Lung (tissue), 12 donors: ENCODE results near the gene PADI4. TPM values are rescaled to one million over a fixed set of nuclear protein-coding genes. Genes with fewer than 3 reads are reported as not detected.

Experiments
- ATAC-seq: fragments of 200-7000 bp; cut with Tn5 transposase; one replicate; pipeline ENCODE4 v1.9.1; 2020; ENCODE audit warnings: moderate number of reproducible peaks; ENCODE audit not compliant: insufficient read depth, low FRiP score
- DNase-seq, 3 donors: peaks; one replicate each; pipeline ENCODE4 v3.0.0-alpha.2; 2013 to 2017
- H3K27ac ChIP-seq, 2 donors: one replicate each; pipeline ENCODE4 v1.5.1; 2013; ENCODE audit warnings: mild to moderate bottlenecking in 2 of 2, moderate library complexity in 2 of 2, control low read depth in 1 of 2, inconsistent platforms in 1 of 2, low read depth in 1 of 2, low read length in 1 of 2
- H3K27me3 ChIP-seq, 3 donors: one replicate each; pipeline ENCODE4 v1.5.1; 2013; ENCODE audit warnings: low read length in 2 of 3; ENCODE audit not compliant: control insufficient read depth in 3 of 3, insufficient read depth in 3 of 3
- H3K36me3 ChIP-seq, 4 donors: one replicate each; pipeline ENCODE4 v1.5.1; 2013; ENCODE audit warnings: low read length in 4 of 4, mild to moderate bottlenecking in 1 of 4, moderate library complexity in 1 of 4; ENCODE audit not compliant: control insufficient read depth in 4 of 4, insufficient read depth in 4 of 4
- H3K4me1 ChIP-seq, 5 donors: one replicate each; pipeline ENCODE4 v1.5.1; 2013; ENCODE audit warnings: low read length in 5 of 5, mild to moderate bottlenecking in 2 of 5, moderate library complexity in 1 of 5; ENCODE audit not compliant: control insufficient read depth in 5 of 5, insufficient read depth in 5 of 5
- H3K4me3 ChIP-seq: one replicate; pipeline ENCODE4 v1.5.1; 2013; ENCODE audit warnings: mild to moderate bottlenecking, control low read depth, moderate library complexity
- H3K9ac ChIP-seq, 2 donors: one replicate each; pipeline ENCODE4 v1.5.1; 2013; ENCODE audit warnings: low read length in 2 of 2, control low read depth in 1 of 2; ENCODE audit not compliant: insufficient read depth in 1 of 2
- H3K9me3 ChIP-seq, 4 donors: one replicate each; pipeline ENCODE4 v1.5.1; 2013; ENCODE audit warnings: low read length in 3 of 4, mild to moderate bottlenecking in 1 of 4, moderate library complexity in 1 of 4; ENCODE audit not compliant: control insufficient read depth in 4 of 4, insufficient read depth in 3 of 4
- CTCF ChIP-seq: IDR thresholded peaks from 2 replicates; pipeline ENCODE4 v1.5.1; 2012; ENCODE audit warnings: mild to moderate bottlenecking; ENCODE audit errors: control extremely low read depth, extremely low read depth
- WGBS, 2 donors: extraction: QIAGEN DNeasy Blood & Tissue Kit; methylation state at CpG; one replicate each; pipeline ENCODE4 v1.1.7; 2013; 5-methylcytosine and 5-hydroxymethylcytosine counted together
- polyA plus RNA-seq, 2 donors: library from polyadenylated mRNA; stranded (reverse); fragments of 200-250 nt; gene quantifications; one replicate each; pipeline ENCODE4 v1.2.1, GENCODE V29; 2013
- total RNA-seq, 2 donors: library from RNA; depleted of rRNA in 1 of 2; stranded (reverse); fragments of >200 nt in 1 of 2; gene quantifications; one replicate each; pipeline ENCODE4 v1.2.1, GENCODE V29; 2014 to 2021
- donor health status: control.
- donor health status: control.
- donor health status: Bipolar disorder and iron deficiency.
- donor health status: healthy.
- donor health status: DM: yes; HTN: yes; CAD: no.

PADI4 gene
- total and polyA plus RNA-seq, 4 donors: 1.7 to 22.5 (median 14.2) TPM

GRCh38 chr1:17351598-17352324 lies 43.8 kb downstream of the PADI4 start:
- Histone ChIP-seq H3K9ac (no peak overlapping the region), H3K4me3 (no peak overlapping the region), H3K4me1 (no peaks in the 10 kb centered on the region), H3K36me3 (no peaks in the 10 kb centered on the region), H3K27me3 (peaks cover 0 to 9% (median 2%) of the 10 kb centered on the region in 3 donors), H3K9me3 (no peaks in the 10 kb centered on the region), H3K27ac (no peak overlapping the region)
- DNase-seq (no peak), ATAC-seq (no peak)
- TF ChIP-seq CTCF: no peak
- 83 to 89% methylated on average over 7 of the region's 8 CpGs for WGBS, 2 donors

- H3K27me3 ChIP-seq: peaks cover 0 to 9% (median 2%) of the 10 kb centered on the region in 3 donors
- TF ChIP-seq CTCF: no peak
These were observed 44.5 kb downstream of the PADI4 start for GRCh38 chr1:17352419-17352909.

DNA sequence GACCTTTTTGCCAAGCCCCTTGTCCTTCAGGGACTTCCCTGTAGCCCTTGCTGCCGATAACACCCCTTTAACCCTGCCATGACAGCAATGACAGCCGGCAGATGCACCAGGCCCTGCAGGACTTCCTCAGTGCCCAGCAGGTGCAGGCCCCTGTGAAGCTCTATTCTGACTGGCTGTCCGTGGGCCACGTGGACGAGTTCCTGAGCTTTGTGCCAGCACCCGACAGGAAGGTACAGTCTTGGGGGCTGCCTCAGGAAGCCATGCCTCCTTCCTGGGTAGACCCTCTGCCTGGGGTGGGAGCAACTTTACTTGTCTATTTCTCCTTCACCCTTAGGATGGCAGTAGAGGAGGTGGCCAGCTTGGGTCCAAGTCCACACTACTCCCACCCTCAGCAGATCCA lies 47.9 kb downstream of the PADI4 start:
- TF ChIP-seq CTCF: no peak
- ATAC-seq (no peak), DNase-seq (no peak)
- 11 to 39% methylated on average over 6 of the region's 6 CpGs for WGBS, 2 donors
- Histone ChIP-seq H3K27ac (no peak overlapping the region), H3K4me3 (no peak overlapping the region), H3K9me3 (no peaks in the 10 kb centered on the region), H3K36me3 (no peaks in the 10 kb centered on the region), H3K27me3 (peaks cover 0 to 7% (median 2%) of the 10 kb centered on the region in 3 donors), H3K9ac (no peak overlapping the region), H3K4me1 (no peaks in the 10 kb centered on the region)

More at GRCh38 chr1:17352419-17352909, 44.5 kb downstream of the PADI4 start:
- Histone ChIP-seq H3K4me1 (no peaks in the 10 kb centered on the region), H3K27ac (no peak overlapping the region), H3K9ac (no peak overlapping the region), H3K4me3 (no peak overlapping the region), H3K9me3 (no peaks in the 10 kb centered on the region), H3K36me3 (no peaks in the 10 kb centered on the region)
- ATAC-seq: no peak
- 61 to 76% methylated on average over 8 of the region's 8 CpGs for WGBS, 2 donors
- DNase-seq: no peak
